AG09319 (cell line): ENCODE data around the gene S100A4.

Experiments used
- DNase-seq: peaks from one replicate; pipeline ENCODE4 v3.0.0-alpha.2; 2010; ENCODE audit warnings: low read depth; ENCODE audit errors: extremely low read depth
- CTCF ChIP-seq: IDR thresholded peaks from 2 replicates; pipeline ENCODE4 v1.5.1; 2011; ENCODE audit warnings: low read depth, mild to moderate bottlenecking, inconsistent platforms, low read length, moderate library complexity

Gene S100A4

GRCh38 chr1:153544453-153545066 is 1.0 kb downstream of the S100A4 start:
- no peak for TF ChIP-seq CTCF
- DNase-seq = no peak

DNA sequence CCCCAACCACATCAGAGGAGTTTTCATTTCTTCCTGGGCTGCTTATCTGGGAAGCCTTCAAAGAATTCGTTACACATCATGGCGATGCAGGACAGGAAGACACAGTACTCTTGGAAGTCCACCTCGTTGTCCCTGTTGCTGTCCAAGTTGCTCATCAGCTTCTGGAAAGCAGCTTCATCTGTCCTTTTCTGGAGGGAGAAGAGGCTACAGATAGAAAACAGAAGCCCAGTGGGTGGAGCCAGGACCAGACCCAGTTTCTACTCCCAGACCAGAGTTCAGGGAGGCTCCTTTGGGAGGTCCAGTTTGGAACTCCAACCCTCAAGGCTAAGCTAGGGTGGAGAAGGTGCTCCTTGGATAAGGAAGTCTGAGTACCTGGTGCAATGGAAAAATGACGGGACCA is 1.9 kb downstream of the S100A4 start:
- TF ChIP-seq CTCF = no peak
- DNase-seq = no peak

DNA sequence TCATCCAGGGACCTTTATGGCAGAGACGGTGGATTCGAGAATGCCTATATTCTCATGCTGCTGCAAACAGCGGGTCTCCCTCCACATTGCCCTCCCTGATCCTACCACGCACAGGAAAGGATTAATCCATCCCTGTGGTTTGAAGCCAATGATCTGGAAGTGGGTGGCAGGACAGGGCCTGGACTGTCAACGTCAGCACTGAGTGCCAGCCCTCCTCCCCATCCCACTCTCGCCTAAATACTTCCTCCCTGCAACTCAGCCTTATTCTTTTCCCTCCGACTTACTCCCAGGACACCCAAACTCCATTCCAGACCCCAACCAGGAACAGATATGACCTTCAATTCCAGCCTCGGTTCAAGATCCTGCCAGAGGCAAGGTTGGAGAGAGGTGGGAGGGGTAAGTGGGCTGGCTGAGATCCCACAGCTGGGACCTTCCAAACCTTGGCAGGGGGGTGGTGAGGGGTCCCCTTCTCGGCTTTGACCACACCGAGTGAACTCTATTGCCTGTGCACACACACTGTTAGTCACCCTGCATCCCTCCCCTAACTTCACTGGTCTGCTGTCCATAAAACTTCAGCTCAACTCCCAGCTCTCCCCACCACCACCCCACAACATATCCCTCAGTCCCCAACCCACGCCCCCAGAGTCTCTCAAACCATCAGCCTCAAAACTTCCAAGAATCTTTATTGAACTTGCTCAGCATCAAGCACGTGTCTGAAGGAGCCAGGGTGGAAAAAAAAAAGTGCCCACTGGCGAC is 2.5 kb downstream of the S100A4 start:
- DNase-seq = no peak
- TF ChIP-seq CTCF = no peak

DNA sequence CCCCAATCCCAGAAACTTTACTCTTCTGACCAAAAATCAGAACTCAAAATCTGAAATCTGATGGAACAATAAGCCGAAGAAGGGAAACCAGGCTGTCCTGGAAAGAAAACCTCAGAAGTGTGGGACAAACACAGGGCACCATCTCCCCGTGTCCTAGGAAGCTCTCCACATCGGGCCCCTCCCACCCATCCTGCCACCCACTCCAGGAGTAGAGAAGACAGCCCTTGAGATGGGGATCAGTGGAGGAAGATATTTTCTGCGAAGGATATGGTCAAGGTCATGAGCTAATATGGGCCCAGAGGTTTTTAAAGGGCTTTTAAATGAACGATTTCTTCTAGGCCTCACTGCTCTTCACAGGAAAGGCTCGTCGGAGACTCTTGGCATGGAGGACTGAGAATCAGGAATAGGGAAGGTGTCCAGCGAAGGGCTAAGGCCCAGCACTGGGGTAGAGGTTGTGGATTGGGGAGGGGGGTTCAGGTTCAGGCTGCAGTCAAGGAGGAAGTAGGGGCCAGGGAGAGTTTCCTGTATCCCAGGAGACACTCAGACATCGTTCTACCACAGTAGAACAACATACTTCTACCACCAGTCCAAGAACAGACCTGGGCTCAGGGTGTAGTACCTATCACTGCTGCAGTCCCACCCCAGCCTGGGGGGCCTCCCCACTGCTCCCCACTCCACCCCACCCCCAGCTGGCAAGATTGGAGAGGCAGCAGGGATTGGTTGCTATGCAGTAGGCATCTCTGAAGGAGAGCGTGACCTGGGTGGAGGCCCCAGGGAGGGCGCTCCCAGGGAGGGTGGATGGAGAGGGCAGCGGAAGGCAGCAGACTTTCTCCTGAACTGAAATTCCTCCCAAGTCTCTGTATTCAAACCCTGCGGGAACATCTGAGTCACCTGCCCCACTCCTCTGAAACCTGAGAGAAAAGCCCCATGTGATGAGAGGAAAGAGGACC is 3.7 kb downstream of the S100A4 start:
- DNase-seq = no peak
- TF ChIP-seq CTCF = no peak

GRCh38 chr1:153540394-153541361 is 4.9 kb downstream of the S100A4 start, which contains the start of gene S100A5:
S100A5 (minus strand) TSS chr1:153540934; CDS start chr1:153540191, 743 bp downstream.
- DNase-seq = no peak
- TF ChIP-seq CTCF = no peak

DNA sequence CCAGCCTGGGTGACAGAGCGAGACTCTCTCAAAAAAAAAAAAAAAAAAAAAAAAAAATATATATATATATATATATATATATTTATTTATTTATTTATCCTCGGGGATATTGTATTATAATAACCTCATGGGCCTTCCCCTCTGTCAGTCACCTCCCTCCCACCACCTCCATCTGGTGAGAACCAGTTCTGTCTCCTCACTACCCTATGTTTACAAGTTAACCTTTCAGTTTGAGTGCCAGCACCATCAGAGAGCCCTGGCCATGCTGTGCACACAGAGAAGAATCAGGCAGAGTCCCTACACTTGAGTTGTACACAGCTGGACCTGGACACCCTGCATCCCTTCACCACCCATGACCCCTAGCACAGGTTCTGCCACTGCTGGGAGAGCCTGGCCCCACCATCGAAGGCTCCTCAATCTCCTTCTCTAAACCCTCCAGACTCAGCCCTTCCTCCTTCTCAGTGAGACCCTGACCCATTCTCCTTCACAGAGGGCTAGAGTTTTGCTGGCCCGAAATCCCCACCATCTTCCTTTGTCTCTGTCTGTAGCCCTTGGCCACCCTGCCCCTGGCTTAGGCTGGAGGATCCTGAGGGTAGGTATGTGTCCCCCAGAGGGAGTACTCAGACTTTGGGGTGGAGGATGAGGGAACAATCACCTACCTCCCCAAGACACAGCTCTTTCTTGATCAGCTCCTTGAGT is 6.1 kb downstream of the S100A4 start:
- TF ChIP-seq CTCF = no peak
- no peak for DNase-seq
